Fibroblast of lung (primary cell): ENCODE results near the gene LRRC36. TPM values are rescaled to one million over a fixed set of nuclear protein-coding genes. Genes with fewer than 3 reads are reported as not detected.

Source experiments
- DNase-seq, 2 donors: peaks; one replicate each; pipeline versions ENCODE4 v3.0.0 to v3.0.0-alpha.2; 2010; ENCODE audit warnings: low read depth in 2 of 2
- H2AFZ ChIP-seq: 2 replicates; pipeline ENCODE4 v1.5.1; 2012; ENCODE audit warnings: low read length, control low read depth, inconsistent platforms
- H3K27ac ChIP-seq: 2 replicates; pipeline ENCODE4 v1.5.1; 2011; ENCODE audit warnings: low read length, control low read depth; ENCODE audit not compliant: insufficient read depth
- H3K27me3 ChIP-seq: 2 replicates; pipeline ENCODE4 v1.5.1; 2011; ENCODE audit warnings: mild to moderate bottlenecking, low read length; ENCODE audit not compliant: control insufficient read depth, insufficient read depth
- H3K36me3 ChIP-seq: 2 replicates; pipeline ENCODE4 v1.5.1; 2011; ENCODE audit warnings: low read length; ENCODE audit not compliant: control insufficient read depth, insufficient read depth
- H3K4me1 ChIP-seq: 2 replicates; pipeline ENCODE4 v1.5.1; 2011; ENCODE audit warnings: low read length; ENCODE audit not compliant: control insufficient read depth, insufficient read depth; ENCODE audit errors: extremely low read depth
- H3K4me2 ChIP-seq: 2 replicates; pipeline ENCODE4 v1.5.1; 2011; ENCODE audit warnings: low read length, control low read depth; ENCODE audit not compliant: insufficient read depth; ENCODE audit errors: extremely low read depth
- H3K4me3 ChIP-seq, 4 experiments: fragments of 200-600 bp in 1 of 4; sonication (generic) in 1 of 4; replicated peaks in 1 of 4; 2 replicates each; pipeline ENCODE4 v1.5.1; 2011 to 2016; ENCODE audit warnings: low read length in 4 of 4, low read depth in 3 of 4, mild to moderate bottlenecking in 3 of 4, control low read depth in 2 of 4, inconsistent platforms in 1 of 4, mixed read lengths in 1 of 4; ENCODE audit not compliant: insufficient read depth in 1 of 4; ENCODE audit errors: control extremely low read depth in 1 of 4
- H3K79me2 ChIP-seq: 2 replicates; pipeline ENCODE4 v1.5.1; 2012; ENCODE audit warnings: mild to moderate bottlenecking, low read length, inconsistent platforms; ENCODE audit not compliant: control insufficient read depth, insufficient read depth
- H3K9ac ChIP-seq: 2 replicates; pipeline ENCODE4 v1.5.1; 2011; ENCODE audit warnings: mild to moderate bottlenecking, low read length, control low read depth; ENCODE audit not compliant: insufficient read depth
- H3K9me3 ChIP-seq: 2 replicates; pipeline ENCODE4 v1.5.1; 2012; ENCODE audit warnings: low read depth, low read length; ENCODE audit not compliant: control insufficient read depth, insufficient read depth
- H4K20me1 ChIP-seq: 2 replicates; pipeline ENCODE4 v1.5.1; 2011; ENCODE audit warnings: low read length; ENCODE audit not compliant: control insufficient read depth, insufficient read depth; ENCODE audit errors: extremely low read depth
- EZH2 ChIP-seq: IDR thresholded peaks from 2 replicates; pipeline ENCODE4 v1.5.1; 2012; ENCODE audit warnings: low read length, control low read depth, mild to moderate bottlenecking; ENCODE audit errors: missing control alignments
- polyA plus RNA-seq, 2 donors: library from polyadenylated mRNA; depleted of rRNA in 1 of 2; stranded (reverse) in 1 of 2; unstranded in 1 of 2; fragments of >200 nt; gene quantifications; 2 replicates each; pipeline ENCODE4 v1.2.1, GENCODE V29; 2011 to 2012; ENCODE audit warnings: missing spikeins in 1 of 2
- total RNA-seq: library from RNA; depleted of rRNA; stranded (reverse); fragments of >200 nt; gene quantifications from 2 replicates; pipeline ENCODE4 v1.2.1, GENCODE V29; 2014
- TF ChIP-seq, protein P1 (sequence below), 2 donors: IDR thresholded peaks in 1 of 2; conservative IDR thresholded peaks in 1 of 2; 1 replicate in 1 of 2; 2 replicates in 1 of 2; pipeline ENCODE4 v1.5.1; 2011 to 2012; ENCODE audit warnings: low read length in 2 of 2, control low read depth in 1 of 2, inconsistent platforms in 1 of 2, low read depth in 1 of 2, mild to moderate bottlenecking in 1 of 2

Gene LRRC36
- total and polyA plus RNA-seq, 2 donors (not counting 1 experiment from before 2014, with no cell fraction given) = 0.06 to 0.66 TPM

DNA sequence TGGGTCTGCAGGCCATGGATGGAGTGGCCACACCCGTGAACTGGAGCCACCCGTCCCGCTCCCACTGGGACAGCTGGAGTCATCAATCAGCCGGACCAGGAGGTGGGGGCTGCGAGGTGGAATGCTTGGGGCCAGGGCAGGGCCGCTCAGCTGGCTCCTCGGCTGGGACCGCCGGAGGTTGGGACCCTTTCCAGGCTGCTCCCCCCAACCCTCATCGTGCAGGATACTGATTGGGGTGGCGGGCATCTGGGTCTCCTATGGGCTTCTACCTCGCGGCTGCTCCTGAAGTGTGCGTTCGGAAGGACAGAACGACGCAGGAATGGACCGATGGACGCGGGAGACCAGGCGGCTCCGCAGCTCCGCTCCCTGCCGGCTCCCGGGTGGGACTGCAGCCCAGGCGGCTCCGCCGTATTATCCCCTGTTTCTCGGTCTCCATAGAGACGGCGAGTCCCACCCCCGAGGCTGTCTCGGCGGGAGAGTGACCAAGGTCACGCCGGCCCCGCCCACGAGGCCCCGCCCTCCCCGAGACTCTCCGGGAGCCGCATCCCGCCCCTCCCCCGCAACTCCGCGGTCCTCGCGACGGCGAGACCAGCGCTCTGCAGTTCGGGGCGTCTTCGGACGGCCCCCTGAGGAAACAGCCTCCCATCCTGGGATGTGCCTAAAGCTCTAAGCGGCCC, 66.6 kb downstream of the LRRC36 start, which contains the start of gene TPPP3:
TPPP3 (minus strand) TSS at position 388 of the 677 bp plus-strand sequence. CDS start 2,387 bp downstream, outside the sequence.
- no peaks in the 10 kb centered on the region for H3K36me3 ChIP-seq
- TF ChIP-seq, protein P1, sequence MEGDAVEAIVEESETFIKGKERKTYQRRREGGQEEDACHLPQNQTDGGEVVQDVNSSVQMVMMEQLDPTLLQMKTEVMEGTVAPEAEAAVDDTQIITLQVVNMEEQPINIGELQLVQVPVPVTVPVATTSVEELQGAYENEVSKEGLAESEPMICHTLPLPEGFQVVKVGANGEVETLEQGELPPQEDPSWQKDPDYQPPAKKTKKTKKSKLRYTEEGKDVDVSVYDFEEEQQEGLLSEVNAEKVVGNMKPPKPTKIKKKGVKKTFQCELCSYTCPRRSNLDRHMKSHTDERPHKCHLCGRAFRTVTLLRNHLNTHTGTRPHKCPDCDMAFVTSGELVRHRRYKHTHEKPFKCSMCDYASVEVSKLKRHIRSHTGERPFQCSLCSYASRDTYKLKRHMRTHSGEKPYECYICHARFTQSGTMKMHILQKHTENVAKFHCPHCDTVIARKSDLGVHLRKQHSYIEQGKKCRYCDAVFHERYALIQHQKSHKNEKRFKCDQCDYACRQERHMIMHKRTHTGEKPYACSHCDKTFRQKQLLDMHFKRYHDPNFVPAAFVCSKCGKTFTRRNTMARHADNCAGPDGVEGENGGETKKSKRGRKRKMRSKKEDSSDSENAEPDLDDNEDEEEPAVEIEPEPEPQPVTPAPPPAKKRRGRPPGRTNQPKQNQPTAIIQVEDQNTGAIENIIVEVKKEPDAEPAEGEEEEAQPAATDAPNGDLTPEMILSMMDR (conservative IDR thresholded peaks at IDR 0.05 in 1 of 2, IDR thresholded peaks at IDR 0.05 in 1 of 2; ENCODE audit: low read depth in 1 of 2, low read length in 2 of 2) = peak; percentile 59 to 68
- TF ChIP-seq EZH2 = no peak
- peak within 1 kb of the TSS; percentile 51 for H3K27ac ChIP-seq
- peak within 1 kb of the TSS; percentile 81 for H3K4me2 ChIP-seq
- DNase-seq = peak; percentile 71 to 78
- H3K9ac ChIP-seq = peak within 1 kb of the TSS; percentile 63
- H3K79me2 ChIP-seq = no peaks in the 10 kb centered on the region
- no peaks in the 10 kb centered on the region for H4K20me1 ChIP-seq
- H3K27me3 ChIP-seq = peaks cover 2% of the 10 kb centered on the region
- H3K9me3 ChIP-seq = no peaks in the 10 kb centered on the region
- H3K4me1 ChIP-seq = peaks cover 19% of the 10 kb centered on the region
- peak within 1 kb of the TSS; percentile 24 to 51 (median 35) for H3K4me3 ChIP-seq
- H2AFZ ChIP-seq = peak within 1 kb of the TSS; percentile 62

DNA sequence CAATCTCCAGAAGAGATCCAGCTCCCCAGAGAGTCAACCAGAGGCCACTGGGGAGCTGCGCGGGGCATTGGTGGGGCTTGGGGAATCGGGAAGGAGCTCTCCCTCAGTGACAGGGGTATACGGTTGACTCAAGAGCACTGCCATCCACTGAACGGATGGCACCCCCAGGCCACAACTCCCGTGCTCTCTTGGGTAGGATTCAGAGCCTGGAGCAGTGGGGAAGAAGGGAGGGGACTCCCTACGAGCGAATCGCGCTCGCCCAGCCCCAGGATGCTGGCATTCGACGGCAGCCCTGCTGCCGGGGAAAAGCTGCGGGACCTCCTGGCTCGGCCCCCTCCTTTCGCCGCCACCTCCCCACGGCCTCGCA, 67.2 kb downstream of the LRRC36 start:
- Histone ChIP-seq H2AFZ (peak overlapping the region; percentile 62), H3K9me3 (no peaks in the 10 kb centered on the region), H3K79me2 (no peaks in the 10 kb centered on the region), H3K4me2 (peak overlapping the region; percentile 59), H3K27ac (peak overlapping the region; percentile 51), H3K4me3 (peak overlapping the region in 3 of 4 experiments; percentile 10 to 44 (median 40)), H3K27me3 (peaks cover 2% of the 10 kb centered on the region), H3K4me1 (peaks cover 19% of the 10 kb centered on the region), H4K20me1 (no peaks in the 10 kb centered on the region), H3K36me3 (no peaks in the 10 kb centered on the region), H3K9ac (peak overlapping the region; percentile 63)
- no peak for DNase-seq
- no peak for TF ChIP-seq EZH2

DNA sequence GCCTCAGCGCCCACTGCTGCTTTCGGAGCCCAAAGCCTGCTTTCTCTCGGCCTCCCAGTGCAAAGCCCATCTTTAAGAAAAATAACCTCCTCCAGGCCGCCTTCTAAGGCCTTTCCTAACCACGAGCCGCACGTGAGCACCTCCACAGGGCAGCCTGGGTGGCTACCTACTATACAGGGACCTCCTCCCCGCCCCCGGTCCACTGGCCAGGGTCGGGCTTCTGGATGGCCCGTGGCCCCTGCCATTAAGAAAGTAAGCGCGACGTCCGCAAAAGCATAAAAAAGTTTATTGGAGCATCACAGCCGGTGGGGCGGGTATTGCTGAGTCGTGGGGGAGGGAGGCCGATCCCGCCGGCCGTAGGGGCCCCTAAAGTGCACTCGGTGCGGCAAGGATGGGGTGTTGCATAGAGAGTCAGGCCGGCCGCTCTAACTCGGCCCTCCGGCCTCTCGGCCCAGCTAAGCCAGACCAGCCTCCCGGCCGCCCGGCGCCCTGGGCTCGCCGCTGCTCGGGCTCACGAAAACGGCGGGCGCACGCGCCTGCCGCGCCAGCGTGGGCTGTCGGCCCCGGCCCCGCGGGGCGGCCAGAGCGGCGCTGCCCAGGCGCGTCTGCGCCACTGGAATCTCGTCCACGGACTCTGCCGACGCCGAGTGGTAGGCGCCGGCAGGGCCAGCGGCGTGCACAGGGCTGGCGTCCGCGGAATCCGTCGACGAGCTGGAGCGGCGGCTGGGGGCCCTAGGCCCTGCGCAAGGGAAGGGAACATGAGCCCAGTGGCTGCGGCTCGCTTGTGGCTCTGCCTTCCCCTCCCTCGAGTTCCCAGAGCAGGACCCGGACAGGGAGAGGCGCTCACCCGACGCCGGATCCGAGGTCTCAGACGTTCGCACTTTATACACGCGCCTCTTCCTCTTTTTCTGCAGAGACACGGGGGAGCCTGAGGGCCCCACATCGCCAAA, 67.8 kb downstream of the LRRC36 start:
- no peak overlapping the region for H3K4me2 ChIP-seq
- H3K36me3 ChIP-seq = no peaks in the 10 kb centered on the region
- H3K27me3 ChIP-seq = peaks cover 2% of the 10 kb centered on the region
- no peak overlapping the region for H3K4me3 ChIP-seq
- H3K27ac ChIP-seq = no peak overlapping the region
- no peak overlapping the region for H3K9ac ChIP-seq
- H3K9me3 ChIP-seq = no peaks in the 10 kb centered on the region
- H4K20me1 ChIP-seq = no peaks in the 10 kb centered on the region
- no peak overlapping the region for H2AFZ ChIP-seq
- no peaks in the 10 kb centered on the region for H3K79me2 ChIP-seq
- TF ChIP-seq, protein P1 (conservative IDR thresholded peaks at IDR 0.05 in 1 of 2, IDR thresholded peaks at IDR 0.05 in 1 of 2; ENCODE audit: low read depth in 1 of 2, low read length in 2 of 2) = no peak
- no peak for TF ChIP-seq EZH2
- no peak for DNase-seq
- H3K4me1 ChIP-seq = peaks cover 19% of the 10 kb centered on the region
